Pancreas (tissue), 10 donors: Measurements from ENCODE around the gene ARF1. TPM values are rescaled to one million over a fixed set of nuclear protein-coding genes. Genes with fewer than 3 reads are reported as not detected.

Experiments used
- ATAC-seq, 4 donors: fragments of 200-7000 bp; cut with Tn5 transposase; one replicate each; pipeline versions ENCODE4 v1.8.0 to v1.9.1; 2020; ENCODE audit warnings: mild to moderate bottlenecking in 4 of 4, moderate library complexity in 4 of 4
- DNase-seq, 6 donors: peaks; one replicate each; pipeline ENCODE4 v3.0.0-alpha.2; 2020
- FAIRE-seq: peaks from 2 replicates; lab custom pipeline; 2012; peaks lifted over from hg19 to GRCh38; lab: Jason Lieb, UNC
- H3K27ac ChIP-seq, 4 donors: fragments of 200-600 bp; sonication (generic); 1 replicate in 3 of 4; 2 replicates in 1 of 4; pipeline versions ENCODE4 v1.5.0 to v1.8.0; 2020
- H3K27me3 ChIP-seq, 4 donors: fragments of 200-600 bp; one replicate each; pipeline ENCODE4 v1.8.0; 2021
- H3K36me3 ChIP-seq, 3 donors: fragments of 200-600 bp; sonication (generic) in 1 of 3; one replicate each; pipeline versions ENCODE4 v1.5.0 to v1.8.0; 2020 to 2021
- H3K4me1 ChIP-seq, 3 donors: fragments of 200-600 bp; one replicate each; pipeline ENCODE4 v1.8.0; 2021
- H3K4me3 ChIP-seq, 4 donors: fragments of 200-600 bp; sonication (generic) in 2 of 4; one replicate each; pipeline versions ENCODE4 v1.5.0 to v1.8.0; 2020 to 2021
- H3K9me3 ChIP-seq, 4 donors: fragments of 200-600 bp; one replicate each; pipeline ENCODE4 v1.8.0; 2021
- WGBS, 2 donors: extraction: QIAGEN DNeasy Blood & Tissue Kit; methylation state at CpG; one replicate each; pipeline ENCODE4 v1.1.7; 2013; 5-methylcytosine and 5-hydroxymethylcytosine counted together
- intact Hi-C, 3 donors: fragments of 100-400 bp; cut with DNase I; formaldehyde crosslinking; loops; one replicate each; pipeline versions ENCODE4 v1.11.1 to v1.14.2; 2022
- polyA plus RNA-seq, 2 donors: library from polyadenylated mRNA; stranded (reverse); fragments of 200-250 nt; gene quantifications; one replicate each; pipeline ENCODE4 v1.2.3, GENCODE V29; 2013
- total RNA-seq, 6 donors: library from RNA; stranded (reverse); fragmentation: NEBNext Ultra II Directional in 4 of 6; extraction: Animal tissue kit (Norgen Biotek cat#: 25700) in 4 of 6; gene quantifications; one replicate each; pipeline versions ENCODE4 v1.2.1 to v1.2.4, GENCODE V29; 2021 to 2023
- TF ChIP-seq, protein P1 (sequence below), 4 donors: fragments of 200-600 bp; sonication (generic) in 3 of 4; IDR thresholded peaks; one replicate each; pipeline versions ENCODE4 v1.5.0 to v1.8.0; 2021; ENCODE audit warnings: antibody characterized with exemption in 4 of 4
- donor health status: healthy with polysubstance abuse.
- donor health status: DM: no; HTN: no; CAD: no; lungs with moderate emphysema.
- donor health status: DM: no; HTN: no; CAD: no.
- donor health status: control.
- donor health status: control.
- donor health status: Bipolar disorder and iron deficiency.
- donor health status: DM: yes; HTN: yes; CAD: no.
- donor health status: DM: no; HTN: no; CAD: no.
- donor health status: DM: no; HTN: no; CAD: no.
- donor health status: DM: yes; HTN: yes; CAD: no.

ARF1 gene
- total and polyA plus RNA-seq, 8 donors, result 160 to 251 (median 205) TPM

DNA sequence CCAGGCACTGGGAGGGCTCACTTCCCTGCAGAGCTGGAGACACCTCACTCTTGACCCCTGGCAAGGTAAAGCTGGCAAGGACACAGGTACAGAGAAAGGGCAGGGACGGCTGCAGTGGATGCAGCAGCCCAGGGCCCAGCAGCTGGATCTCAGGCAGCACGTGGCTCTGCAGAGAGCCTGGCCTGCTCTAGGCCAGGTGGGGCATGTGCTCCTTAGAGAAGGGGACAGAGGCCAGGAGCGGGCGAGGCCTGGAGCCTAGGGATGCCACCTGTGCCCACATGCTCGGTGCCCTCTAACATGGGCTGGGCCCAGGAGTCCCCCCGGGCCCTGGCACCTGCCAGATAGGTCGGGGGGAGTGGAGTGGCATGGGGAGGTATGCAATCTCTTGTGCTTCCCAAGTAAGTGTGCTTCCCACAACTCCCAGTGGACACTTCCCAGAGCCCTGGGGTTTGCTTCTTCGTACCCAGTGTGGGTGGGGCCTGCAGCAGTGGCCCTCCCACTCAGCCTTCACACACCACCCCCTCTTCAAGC, 45.7 kb upstream of the ARF1 start:
- ATAC-seq (no peak), DNase-seq (peak in 2 of 6 donors; percentile 44 to 48), FAIRE-seq (no peak)
- H3K4me1 ChIP-seq, result peaks cover 0 to 2% (median 0%) of the 10 kb centered on the region in 3 donors
- H3K36me3 ChIP-seq, result no peaks in the 10 kb centered on the region
- no peaks in the 10 kb centered on the region for H3K9me3 ChIP-seq
- TF ChIP-seq, protein P1, sequence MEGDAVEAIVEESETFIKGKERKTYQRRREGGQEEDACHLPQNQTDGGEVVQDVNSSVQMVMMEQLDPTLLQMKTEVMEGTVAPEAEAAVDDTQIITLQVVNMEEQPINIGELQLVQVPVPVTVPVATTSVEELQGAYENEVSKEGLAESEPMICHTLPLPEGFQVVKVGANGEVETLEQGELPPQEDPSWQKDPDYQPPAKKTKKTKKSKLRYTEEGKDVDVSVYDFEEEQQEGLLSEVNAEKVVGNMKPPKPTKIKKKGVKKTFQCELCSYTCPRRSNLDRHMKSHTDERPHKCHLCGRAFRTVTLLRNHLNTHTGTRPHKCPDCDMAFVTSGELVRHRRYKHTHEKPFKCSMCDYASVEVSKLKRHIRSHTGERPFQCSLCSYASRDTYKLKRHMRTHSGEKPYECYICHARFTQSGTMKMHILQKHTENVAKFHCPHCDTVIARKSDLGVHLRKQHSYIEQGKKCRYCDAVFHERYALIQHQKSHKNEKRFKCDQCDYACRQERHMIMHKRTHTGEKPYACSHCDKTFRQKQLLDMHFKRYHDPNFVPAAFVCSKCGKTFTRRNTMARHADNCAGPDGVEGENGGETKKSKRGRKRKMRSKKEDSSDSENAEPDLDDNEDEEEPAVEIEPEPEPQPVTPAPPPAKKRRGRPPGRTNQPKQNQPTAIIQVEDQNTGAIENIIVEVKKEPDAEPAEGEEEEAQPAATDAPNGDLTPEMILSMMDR (IDR thresholded peaks at IDR 0.05), result no peak
- H3K4me3 ChIP-seq, result no peak overlapping the region
- no peak overlapping the region for H3K27ac ChIP-seq
- intact Hi-C loops, result no loop called here
- WGBS, 2 donors, result 89 to 90% methylated on average over 8 of the region's 8 CpGs
- no peaks in the 10 kb centered on the region for H3K27me3 ChIP-seq

DNA sequence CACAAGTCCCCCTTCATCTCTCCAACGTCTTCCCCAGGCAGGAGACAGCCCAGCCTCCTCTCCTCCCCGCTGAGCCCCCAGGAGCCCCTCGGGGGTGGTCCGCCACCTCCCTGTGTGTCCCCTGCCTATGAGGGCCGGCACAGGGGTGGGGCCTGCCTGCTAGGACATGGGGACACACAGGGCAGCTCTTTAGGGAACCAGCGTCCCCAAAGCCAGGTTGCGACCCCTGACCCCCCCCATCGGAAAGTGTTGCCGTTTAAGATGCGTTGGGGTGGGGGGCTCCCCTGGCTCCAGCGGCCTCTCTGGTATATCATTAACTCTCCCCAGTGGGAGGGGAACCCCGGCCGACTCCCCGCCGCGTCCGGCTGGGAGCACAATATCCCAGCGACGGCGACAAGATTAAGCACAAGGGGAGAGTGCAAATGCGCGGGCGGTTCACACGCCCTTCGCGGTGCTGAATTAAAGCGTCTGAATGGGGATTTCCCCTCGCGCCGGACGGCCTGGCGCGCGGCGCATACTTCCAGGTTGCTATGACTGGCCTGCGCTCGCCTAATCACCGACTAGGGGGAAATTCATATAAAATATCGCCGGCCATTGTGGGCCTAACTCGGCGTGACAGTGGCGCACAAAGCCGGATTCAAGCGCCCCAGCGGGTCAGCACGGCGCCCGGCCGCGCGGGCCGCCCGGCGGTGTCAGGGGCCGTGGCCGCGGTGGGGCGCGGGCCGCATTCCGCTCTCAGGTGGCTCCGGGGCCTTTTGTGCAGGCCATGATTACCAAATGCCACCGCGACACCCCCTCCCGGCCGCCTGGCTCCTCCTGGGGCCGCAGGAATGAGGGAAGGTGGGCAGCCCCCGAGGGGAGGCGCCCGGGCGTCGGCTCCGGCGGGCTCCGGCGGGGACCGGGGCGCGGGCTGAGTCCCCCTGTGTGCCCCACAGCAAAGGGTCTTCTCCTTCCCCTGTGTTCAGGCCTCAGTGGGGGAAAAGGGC, 44.8 kb upstream of the ARF1 start:
- TF ChIP-seq, protein P1 (IDR thresholded peaks at IDR 0.05), result no peak
- Histone ChIP-seq H3K36me3 (no peaks in the 10 kb centered on the region), H3K27ac (no peak overlapping the region), H3K9me3 (no peaks in the 10 kb centered on the region), H3K4me3 (peak overlapping the region in 2 of 4 donors; percentile 20 to 31), H3K4me1 (peaks cover 0 to 2% (median 0%) of the 10 kb centered on the region in 3 donors), H3K27me3 (no peaks in the 10 kb centered on the region)
- ATAC-seq (peak; percentile 63 to 93 (median 83)), DNase-seq (peak in 3 of 6 donors; percentile 14 to 67 (median 48)), FAIRE-seq (no peak)
- 10% methylated on average over 80 of the region's 80 CpGs for WGBS, 2 donors
- intact Hi-C loops, result no loop called here

DNA sequence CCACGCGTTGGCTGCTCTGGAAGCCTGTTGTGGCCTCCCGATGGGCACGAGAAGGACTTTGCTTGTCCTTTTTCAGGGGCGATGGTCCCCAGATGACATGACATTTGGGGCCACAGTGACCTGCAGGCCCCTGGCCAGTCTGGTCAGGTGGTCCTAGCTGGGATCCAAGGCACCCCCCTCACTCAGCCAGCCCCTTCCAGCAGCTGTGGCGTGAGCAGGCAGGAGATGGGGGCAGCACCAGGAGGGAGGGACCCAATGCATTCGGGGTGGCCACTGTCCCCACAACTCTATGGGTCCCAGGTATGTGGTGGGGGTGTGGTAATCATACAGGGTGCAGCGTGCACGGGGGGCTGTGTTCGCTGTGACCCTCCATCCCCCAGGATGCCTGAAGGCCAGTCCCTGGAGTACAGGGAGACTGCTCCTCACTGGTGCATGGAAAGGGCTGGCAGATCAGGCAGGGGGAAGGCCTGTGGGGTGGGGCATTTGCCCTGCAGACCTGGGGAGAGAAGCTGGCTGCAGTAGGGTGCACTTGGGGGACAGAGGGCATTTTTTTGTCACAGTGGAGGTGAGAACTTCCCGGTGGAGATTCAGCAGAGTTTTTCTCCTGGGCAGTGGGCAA, 44.0 kb upstream of the ARF1 start:
- WGBS, 2 donors, result 81 to 87% methylated on average over 10 to 11 of the region's 11 CpGs
- H3K27ac ChIP-seq, result no peak overlapping the region
- H3K4me3 ChIP-seq, result no peak overlapping the region
- FAIRE-seq (no peak), DNase-seq (peak in 2 of 6 donors; percentile 39 to 42), ATAC-seq (no peak)
- H3K27me3 ChIP-seq, result no peaks in the 10 kb centered on the region
- peaks cover 0 to 2% (median 0%) of the 10 kb centered on the region in 3 donors for H3K4me1 ChIP-seq
- intact Hi-C loops, result no loop called here
- H3K9me3 ChIP-seq, result no peaks in the 10 kb centered on the region
- no peaks in the 10 kb centered on the region for H3K36me3 ChIP-seq
- TF ChIP-seq, protein P1 (IDR thresholded peaks at IDR 0.05), result no peak

DNA sequence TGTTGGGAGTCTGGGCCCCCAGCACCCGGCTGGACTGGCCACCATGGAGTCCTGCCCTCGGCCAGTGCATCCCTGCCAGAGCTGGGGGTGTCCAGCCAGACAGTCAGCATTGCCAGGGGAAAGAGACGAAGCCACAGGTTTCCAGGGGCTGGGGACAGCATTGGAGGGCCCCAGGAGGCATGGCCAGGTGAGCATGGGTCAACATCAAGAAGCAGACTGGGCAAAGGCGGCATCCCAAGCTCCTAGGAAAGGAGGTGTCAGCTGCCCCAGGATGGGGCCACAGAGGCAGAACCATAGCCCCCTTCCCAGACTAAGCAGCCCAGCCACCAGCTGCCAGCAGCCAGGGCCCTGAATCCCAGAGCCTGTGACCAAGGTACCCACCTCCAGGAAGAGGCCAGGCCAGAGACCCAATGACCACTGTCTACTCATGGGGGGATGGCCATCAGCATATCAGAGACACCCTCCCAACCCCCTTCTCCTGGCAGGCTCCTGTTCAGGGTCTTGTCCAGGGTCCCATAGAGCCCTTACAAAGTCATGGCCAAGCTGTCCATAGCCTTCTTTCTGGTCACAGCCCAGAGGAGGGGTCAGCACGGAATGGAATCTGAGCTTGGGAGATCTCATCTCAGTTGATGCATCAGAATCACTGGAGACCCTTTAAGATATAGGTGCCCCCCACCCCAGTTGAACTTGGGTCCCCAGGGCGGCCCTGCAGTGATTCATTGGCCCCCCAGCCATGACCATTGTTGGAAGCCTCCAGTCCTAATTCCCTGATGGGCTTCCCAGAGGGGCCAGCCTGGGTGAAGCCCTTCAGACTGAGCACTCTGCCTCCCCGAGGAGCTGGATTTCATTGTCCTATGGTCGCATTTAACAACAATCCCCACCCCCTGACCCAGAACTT, 43.3 kb upstream of the ARF1 start:
- FAIRE-seq, result no peak
- intact Hi-C loops, result no loop called here
- Histone ChIP-seq H3K9me3 (no peaks in the 10 kb centered on the region), H3K4me3 (no peak overlapping the region), H3K27me3 (no peaks in the 10 kb centered on the region), H3K27ac (no peak overlapping the region), H3K4me1 (peaks cover 0 to 2% (median 0%) of the 10 kb centered on the region in 3 donors), H3K36me3 (no peaks in the 10 kb centered on the region)
- DNase-seq, result peak in 2 of 6 donors; percentile 38 to 50
- ATAC-seq, result no peak
- TF ChIP-seq, protein P1 (IDR thresholded peaks at IDR 0.05), result no peak
- WGBS, 2 donors, result 69 to 77% methylated on average over 8 of the region's 8 CpGs
